Left lung (tissue), 10 donors: Measurements from ENCODE around the gene ZNF629. TPM values are rescaled to one million over a fixed set of nuclear protein-coding genes. Genes with fewer than 3 reads are reported as not detected.
A peak's percentile ranks its signal among the peaks of the same experiment; 100 is the strongest.

Source experiments
- ATAC-seq: fragments of 200-7000 bp; cut with Tn5 transposase; one replicate; pipeline ENCODE4 v1.9.1; 2020; ENCODE audit warnings: moderate library complexity
- DNase-seq, 4 donors: peaks; one replicate each; pipeline ENCODE4 v3.0.0-alpha.2; 2013 to 2020
- H3K27ac ChIP-seq, 2 donors: fragments of 200-600 bp; sonication (generic) in 1 of 2; one replicate each; pipeline versions ENCODE4 v1.5.0 to v1.8.0; 2020 to 2021
- H3K27me3 ChIP-seq, 2 donors: fragments of 200-600 bp; sonication (generic) in 1 of 2; one replicate each; pipeline versions ENCODE4 v1.5.0 to v1.8.0; 2020 to 2021
- H3K36me3 ChIP-seq, 2 donors: fragments of 200-600 bp; sonication (generic) in 1 of 2; one replicate each; pipeline versions ENCODE4 v1.5.0 to v1.8.0; 2020 to 2021
- H3K4me1 ChIP-seq, 2 donors: fragments of 200-600 bp; one replicate each; pipeline ENCODE4 v1.8.0; 2021
- H3K4me3 ChIP-seq, 2 donors: fragments of 200-600 bp; sonication (generic) in 1 of 2; one replicate each; pipeline versions ENCODE4 v1.5.0 to v1.8.0; 2020 to 2021; ENCODE audit warnings: mild to moderate bottlenecking in 1 of 2
- H3K9me3 ChIP-seq, 2 donors: fragments of 200-600 bp; sonication (generic) in 1 of 2; one replicate each; pipeline versions ENCODE4 v1.5.0 to v1.8.0; 2020 to 2021
- intact Hi-C, 2 donors: fragments of 100-400 bp; cut with DNase I; formaldehyde crosslinking; loops; one replicate each; pipeline versions ENCODE4 v1.11.2 to v1.14.2; 2022
- polyA plus RNA-seq, 6 donors: library from polyadenylated mRNA; unstranded; fragments of 120-200 nt; gene quantifications; one replicate each; pipeline ENCODE4 v1.2.1, GENCODE V29; 2013; ENCODE audit not compliant: insufficient read length in 6 of 6
- total RNA-seq, 2 donors: library from RNA; stranded (reverse); fragmentation: NEBNext Ultra II Directional; extraction: Animal tissue kit (Norgen Biotek cat#: 25700); gene quantifications; one replicate each; pipeline ENCODE4 v1.2.1, GENCODE V29; 2021
- TF ChIP-seq, protein P1 (sequence below), 2 donors: fragments of 200-600 bp; sonication (generic) in 1 of 2; IDR thresholded peaks; one replicate each; pipeline versions ENCODE4 v1.5.0 to v1.8.0; 2021; ENCODE audit warnings: antibody characterized with exemption in 2 of 2
- donor health status: DM: no; HTN: yes; CAD: no.
- donor health status: DM: no; HTN: no; CAD: no.

Gene ZNF629
- total and polyA plus RNA-seq, 8 donors: 12.3 to 22.8 (median 19.0) TPM

DNA sequence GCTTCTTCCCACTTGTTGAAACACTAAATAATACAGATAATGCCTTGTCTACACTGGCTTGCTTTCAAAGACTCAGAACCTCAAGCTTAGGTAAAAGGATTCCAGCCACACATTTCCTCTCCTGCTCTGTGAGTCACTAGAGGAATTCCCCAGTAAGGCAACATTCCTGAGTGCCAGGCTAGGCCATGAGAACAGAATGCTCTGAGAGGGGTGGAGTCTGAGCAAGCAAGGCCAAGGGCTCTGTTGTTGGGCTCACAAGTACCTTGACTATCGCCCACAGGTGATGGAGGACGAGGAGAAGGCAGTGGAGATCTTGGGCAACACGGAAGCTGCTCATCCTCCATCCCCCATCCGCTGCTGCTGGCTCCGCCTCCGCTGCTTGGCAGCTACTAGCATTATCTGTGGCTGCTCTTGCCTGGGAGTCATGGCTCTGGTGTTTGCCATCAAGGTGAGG lies 45.5 kb downstream of the ZNF629 start:
- H3K9me3 ChIP-seq: no peaks in the 10 kb centered on the region
- H3K27me3 ChIP-seq: no peaks in the 10 kb centered on the region
- ATAC-seq (peak; percentile 89), DNase-seq (peak in 3 of 4 donors; percentile 25 to 84 (median 77))
- intact Hi-C loops: no loop called here
- H3K4me1 ChIP-seq: peaks cover 7 to 23% of the 10 kb centered on the region in 2 donors
- H3K27ac ChIP-seq: peak overlapping the region; percentile 74 to 78
- TF ChIP-seq, protein P1, sequence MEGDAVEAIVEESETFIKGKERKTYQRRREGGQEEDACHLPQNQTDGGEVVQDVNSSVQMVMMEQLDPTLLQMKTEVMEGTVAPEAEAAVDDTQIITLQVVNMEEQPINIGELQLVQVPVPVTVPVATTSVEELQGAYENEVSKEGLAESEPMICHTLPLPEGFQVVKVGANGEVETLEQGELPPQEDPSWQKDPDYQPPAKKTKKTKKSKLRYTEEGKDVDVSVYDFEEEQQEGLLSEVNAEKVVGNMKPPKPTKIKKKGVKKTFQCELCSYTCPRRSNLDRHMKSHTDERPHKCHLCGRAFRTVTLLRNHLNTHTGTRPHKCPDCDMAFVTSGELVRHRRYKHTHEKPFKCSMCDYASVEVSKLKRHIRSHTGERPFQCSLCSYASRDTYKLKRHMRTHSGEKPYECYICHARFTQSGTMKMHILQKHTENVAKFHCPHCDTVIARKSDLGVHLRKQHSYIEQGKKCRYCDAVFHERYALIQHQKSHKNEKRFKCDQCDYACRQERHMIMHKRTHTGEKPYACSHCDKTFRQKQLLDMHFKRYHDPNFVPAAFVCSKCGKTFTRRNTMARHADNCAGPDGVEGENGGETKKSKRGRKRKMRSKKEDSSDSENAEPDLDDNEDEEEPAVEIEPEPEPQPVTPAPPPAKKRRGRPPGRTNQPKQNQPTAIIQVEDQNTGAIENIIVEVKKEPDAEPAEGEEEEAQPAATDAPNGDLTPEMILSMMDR (IDR thresholded peaks at IDR 0.05): no peak
- peak overlapping the region in 1 of 2 donors; percentile 43 for H3K4me3 ChIP-seq
- peaks cover 7 to 83% of the 10 kb centered on the region in 2 donors for H3K36me3 ChIP-seq

DNA sequence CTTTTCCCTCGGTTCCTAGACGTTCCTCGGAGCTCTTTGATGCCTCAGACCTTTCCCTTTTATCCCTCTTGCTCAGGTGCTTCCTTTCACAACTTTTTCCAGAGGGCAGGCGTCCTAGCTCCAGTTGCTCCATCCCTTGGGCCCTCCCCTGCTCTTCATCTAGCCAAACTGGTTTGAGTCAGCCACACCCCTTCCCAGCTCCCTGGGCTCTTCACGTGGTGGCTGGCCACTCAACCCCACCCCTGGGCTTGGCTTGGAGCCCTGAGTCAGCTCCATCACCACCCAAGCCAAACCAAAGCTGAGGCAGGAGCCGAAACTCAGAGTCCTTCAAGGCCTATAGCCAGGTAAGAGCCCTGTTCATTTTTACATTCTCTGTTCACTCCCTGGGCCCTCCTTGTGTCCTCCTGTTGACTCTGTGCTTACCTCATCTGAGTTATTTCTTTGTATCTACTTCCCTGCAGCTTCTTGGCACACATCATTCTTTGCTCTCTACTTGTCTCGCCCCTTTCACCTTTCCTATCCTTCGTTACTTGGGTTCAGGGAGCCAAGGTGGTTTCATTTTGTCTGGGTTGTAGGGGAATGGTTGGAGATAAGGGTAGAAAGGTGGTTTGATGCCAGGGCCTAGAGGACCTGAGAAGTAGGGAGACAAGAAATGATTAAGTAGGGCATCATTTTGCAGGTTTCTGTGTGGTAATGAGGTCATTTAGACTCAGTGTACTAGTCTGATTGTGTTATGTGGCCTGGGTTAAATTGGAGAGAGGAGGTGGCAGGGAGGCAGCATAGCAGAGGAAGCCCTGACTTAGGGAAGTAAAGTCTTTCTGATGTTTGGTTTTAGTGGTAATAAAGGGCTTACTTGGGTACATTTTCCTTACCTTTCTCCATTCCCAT lies 46.4 kb downstream of the ZNF629 start:
- Histone ChIP-seq H3K9me3 (no peaks in the 10 kb centered on the region), H3K36me3 (peaks cover 12 to 90% of the 10 kb centered on the region in 2 donors), H3K4me3 (peak overlapping the region in 1 of 2 donors; percentile 43), H3K27me3 (no peaks in the 10 kb centered on the region), H3K4me1 (peaks cover 7 to 23% of the 10 kb centered on the region in 2 donors), H3K27ac (peak overlapping the region; percentile 74 to 78)
- ATAC-seq (peak; percentile 87), DNase-seq (peak; percentile 51 to 89 (median 88))
- TF ChIP-seq, protein P1 (IDR thresholded peaks at IDR 0.05): no peak
- intact Hi-C loops: no loop called here

DNA sequence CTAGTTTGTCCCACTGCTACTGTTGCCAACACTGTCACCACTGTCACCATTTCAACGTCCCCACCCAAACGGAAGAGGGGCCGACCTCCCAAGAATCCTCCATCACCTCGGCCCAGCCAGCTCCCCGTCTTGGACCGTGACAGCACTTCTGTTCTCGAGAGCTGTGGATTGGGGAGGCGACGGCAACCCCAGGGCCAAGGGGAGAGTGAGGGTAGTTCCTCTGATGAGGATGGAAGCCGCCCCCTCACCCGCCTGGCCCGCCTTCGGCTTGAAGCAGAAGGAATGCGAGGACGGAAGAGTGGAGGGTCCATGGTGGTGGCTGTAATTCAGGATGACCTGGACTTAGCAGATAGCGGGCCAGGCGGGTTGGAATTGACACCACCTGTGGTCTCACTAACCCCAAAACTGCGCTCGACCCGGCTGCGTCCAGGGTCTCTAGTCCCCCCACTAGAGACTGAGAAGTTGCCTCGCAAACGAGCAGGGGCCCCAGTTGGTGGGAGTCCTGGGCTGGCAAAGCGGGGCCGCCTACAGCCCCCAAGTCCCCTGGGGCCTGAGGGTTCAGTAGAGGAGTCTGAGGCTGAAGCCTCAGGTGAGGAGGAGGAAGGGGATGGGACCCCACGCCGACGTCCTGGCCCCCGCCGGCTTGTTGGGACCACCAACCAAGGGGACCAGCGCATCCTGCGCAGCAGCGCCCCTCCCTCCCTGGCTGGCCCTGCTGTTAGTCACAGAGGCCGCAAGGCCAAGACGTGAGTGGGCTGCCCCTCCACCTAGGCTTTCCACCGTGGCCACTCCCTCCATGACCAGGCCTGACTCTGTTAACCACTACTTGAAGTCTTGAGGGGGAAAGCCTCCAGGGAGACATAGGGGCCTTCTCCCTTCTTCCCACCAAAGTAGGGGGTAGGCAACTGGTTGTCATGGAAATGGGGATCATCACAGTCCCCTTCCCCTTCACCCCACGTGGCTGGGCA lies 47.7 kb downstream of the ZNF629 start:
- Histone ChIP-seq H3K36me3 (peaks cover 12 to 90% of the 10 kb centered on the region in 2 donors), H3K27me3 (no peaks in the 10 kb centered on the region), H3K4me3 (no peak overlapping the region), H3K9me3 (no peaks in the 10 kb centered on the region), H3K4me1 (peaks cover 7 to 23% of the 10 kb centered on the region in 2 donors), H3K27ac (peak overlapping the region; percentile 33 to 53)
- TF ChIP-seq, protein P1 (IDR thresholded peaks at IDR 0.05): no peak
- DNase-seq (no peak), ATAC-seq (no peak)
- intact Hi-C loops: no loop called here

DNA sequence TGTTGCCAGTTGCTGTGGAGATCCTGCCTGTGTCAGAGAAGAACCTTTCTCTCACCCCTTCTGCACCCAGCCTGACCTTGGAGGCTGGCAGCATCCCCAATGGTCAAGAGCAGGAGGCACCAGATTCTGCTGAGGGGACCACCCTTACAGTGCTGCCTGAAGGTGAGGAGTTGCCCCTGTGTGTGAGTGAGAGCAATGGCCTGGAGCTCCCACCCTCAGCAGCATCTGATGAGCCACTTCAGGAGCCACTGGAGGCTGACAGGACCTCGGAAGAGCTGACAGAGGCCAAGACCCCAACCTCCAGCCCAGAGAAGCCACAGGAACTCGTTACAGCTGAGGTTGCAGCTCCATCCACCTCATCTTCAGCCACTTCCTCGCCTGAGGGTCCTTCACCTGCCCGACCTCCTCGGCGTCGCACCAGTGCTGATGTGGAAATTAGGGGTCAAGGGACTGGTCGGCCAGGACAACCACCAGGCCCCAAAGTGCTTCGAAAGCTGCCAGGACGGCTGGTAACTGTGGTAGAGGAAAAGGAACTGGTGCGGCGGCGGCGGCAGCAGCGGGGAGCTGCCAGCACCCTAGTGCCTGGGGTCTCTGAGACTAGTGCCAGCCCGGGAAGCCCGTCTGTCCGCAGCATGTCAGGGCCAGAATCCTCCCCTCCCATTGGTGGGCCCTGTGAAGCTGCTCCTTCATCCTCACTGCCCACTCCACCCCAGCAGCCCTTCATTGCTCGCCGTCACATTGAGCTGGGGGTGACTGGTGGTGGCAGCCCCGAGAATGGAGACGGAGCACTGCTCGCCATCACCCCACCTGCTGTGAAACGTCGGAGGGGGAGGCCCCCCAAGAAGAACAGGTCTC lies 49.0 kb downstream of the ZNF629 start:
- Histone ChIP-seq H3K36me3 (peaks cover 12 to 90% of the 10 kb centered on the region in 2 donors), H3K27me3 (no peaks in the 10 kb centered on the region), H3K27ac (no peak overlapping the region), H3K9me3 (no peaks in the 10 kb centered on the region), H3K4me1 (peaks cover 7 to 23% of the 10 kb centered on the region in 2 donors), H3K4me3 (no peak overlapping the region)
- intact Hi-C loops: no loop called here
- no peak for ATAC-seq
- TF ChIP-seq, protein P1 (IDR thresholded peaks at IDR 0.05): no peak
- no peak for DNase-seq
